ENCODE results near the gene SCMH1. TPM values are rescaled to one million over a fixed set of nuclear protein-coding genes. Genes with fewer than 3 reads are reported as not detected.
A peak's percentile ranks its signal among the peaks of the same experiment; 100 is the strongest.
"Not testable (repeated sequence)": the region's sequence is repeated elsewhere in the genome, so short reads cannot be mapped to it uniquely, and the experiment has no call there.

SCMH1 gene
- total and polyA plus RNA-seq, 3 experiments from 2014 or later: 8.4 to 23.7 (median 23.3) TPM

- no peaks in the 10 kb centered on the region for H3K4me1 Mint-ChIP-seq
- POLR2A ChIA-PET: no interaction called here
- Histone ChIP-seq H3K36me3 (ENCODE audit: insufficient read depth, low read length) (no peaks in the 10 kb centered on the region), H3K27me3 (ENCODE audit: insufficient read depth, low read length, poor library complexity, severe bottlenecking) (no peaks in the 10 kb centered on the region), H3K4me1 (ENCODE audit: insufficient read depth, low read length) (no peaks in the 10 kb centered on the region), H3K4me3 (ENCODE audit: low read length) (no peak overlapping the region), H3K27ac (ENCODE audit: low read depth, low read length) (no peak overlapping the region), H3K9me3 (ENCODE audit: low read length) (no peaks in the 10 kb centered on the region)
- peaks cover 0 to 8% (median 0%) of the 10 kb centered on the region in 5 donors for H3K9me3 Mint-ChIP-seq
- no peak overlapping the region for H3K27ac Mint-ChIP-seq
- no peak for DNase-seq
- peaks cover 40 to 62% (median 41%) of the 10 kb centered on the region in 3 donors for H3K36me3 Mint-ChIP-seq
- CTCF ChIA-PET: no interaction called here
- no peaks in the 10 kb centered on the region for H3K27me3 Mint-ChIP-seq
- no peak overlapping the region for H3K4me3 Mint-ChIP-seq
Observed at GRCh38 chr1:41138549-41138948, 103.6 kb downstream of the SCMH1 start.

- no peaks in the 10 kb centered on the region for H3K27me3 ChIP-seq (ENCODE audit: insufficient read depth, low read length, poor library complexity, severe bottlenecking)
- H3K27ac ChIP-seq (ENCODE audit: low read depth, low read length): no peak overlapping the region
- ChIA-PET CTCF (interaction anchor here (0.6 kb wide), 1 partner anchor 1341 kb away, joined by 3 read pairs; no protein-coding TSS in a partner anchor), POLR2A (no interaction called here)
- no peaks in the 10 kb centered on the region for H3K36me3 ChIP-seq (ENCODE audit: insufficient read depth, low read length)
- DNase-seq: no peak
- H3K4me3 ChIP-seq (ENCODE audit: low read length): no peak overlapping the region
- Mint-ChIP-seq H3K27ac (no peak overlapping the region), H3K4me1 (no peaks in the 10 kb centered on the region), H3K27me3 (no peaks in the 10 kb centered on the region), H3K36me3 (peaks cover 30 to 51% (median 35%) of the 10 kb centered on the region in 3 donors), H3K4me3 (no peak overlapping the region), H3K9me3 (peaks cover 0 to 3% (median 0%) of the 10 kb centered on the region in 5 donors)
- no peaks in the 10 kb centered on the region for H3K4me1 ChIP-seq (ENCODE audit: insufficient read depth, low read length)
- H3K9me3 ChIP-seq (ENCODE audit: low read length): no peaks in the 10 kb centered on the region
Observed at GRCh38 chr1:41135196-41135947, 106.7 kb downstream of the SCMH1 start.

DNA sequence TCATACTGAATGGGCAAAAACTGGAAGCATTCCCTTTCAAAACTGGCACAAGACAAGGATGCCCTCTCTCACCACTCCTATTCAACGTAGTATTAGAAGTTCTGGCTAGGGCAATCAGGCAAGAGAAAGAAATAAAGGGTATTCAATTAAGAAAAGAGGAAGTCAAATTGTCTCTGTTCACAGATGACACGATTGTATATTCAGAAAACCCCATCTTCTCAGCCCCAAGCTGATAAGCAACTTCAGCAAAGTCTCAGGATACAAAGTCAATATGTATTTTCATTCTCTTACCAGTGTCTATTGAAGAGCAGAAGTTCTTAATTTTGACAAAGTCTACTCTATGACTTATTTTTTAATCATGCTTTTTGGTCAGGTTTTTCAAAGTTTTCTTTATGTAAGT, 107.8 kb downstream of the SCMH1 start:
- H3K9me3 ChIP-seq (ENCODE audit: low read length); H3K4me3 Mint-ChIP-seq; CTCF ChIA-PET; DNase-seq; H3K27ac ChIP-seq (ENCODE audit: low read depth, low read length); H3K27me3 ChIP-seq (ENCODE audit: insufficient read depth, low read length, poor library complexity, severe bottlenecking); H3K4me1 Mint-ChIP-seq; H3K27me3 Mint-ChIP-seq; H3K9me3 Mint-ChIP-seq; H3K36me3 ChIP-seq (ENCODE audit: insufficient read depth, low read length); POLR2A ChIA-PET; H3K4me3 ChIP-seq (ENCODE audit: low read length); H3K27ac Mint-ChIP-seq; H3K4me1 ChIP-seq (ENCODE audit: insufficient read depth, low read length): not testable (repeated sequence)
- H3K36me3 Mint-ChIP-seq: peaks cover 28 to 44% (median 31%) of the 10 kb centered on the region in 3 donors

DNA sequence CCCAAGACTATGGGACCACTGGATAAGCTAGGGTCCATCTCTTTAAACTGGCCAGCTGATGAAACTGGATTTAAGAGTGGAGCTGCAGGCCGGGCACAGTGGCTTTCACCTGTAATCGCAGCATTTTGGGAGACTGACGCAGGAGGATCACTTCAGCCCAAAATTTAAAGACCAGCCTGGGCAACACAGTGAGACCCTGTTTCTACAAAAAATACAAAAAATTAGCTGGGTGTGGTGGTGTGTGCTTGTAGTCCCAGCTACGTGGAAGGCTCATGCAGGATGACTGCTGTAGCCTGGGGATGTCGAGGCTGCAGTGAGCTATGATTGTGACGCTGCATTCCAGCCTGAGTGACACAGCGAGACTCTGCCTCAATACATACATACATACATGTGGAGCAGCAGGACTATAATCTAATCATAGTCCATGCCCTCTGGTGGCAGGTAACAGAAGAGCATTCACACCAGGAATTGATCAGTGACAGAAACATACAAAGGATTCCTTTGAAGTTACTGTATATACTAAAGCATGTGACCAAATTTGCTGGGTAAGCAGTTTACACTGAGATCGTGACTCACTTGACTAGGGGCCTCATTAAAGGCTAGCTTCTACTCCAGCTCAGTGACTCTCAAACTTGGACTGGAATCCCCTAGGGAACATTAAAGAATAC, 119.1 kb downstream of the SCMH1 start:
- POLR2A ChIA-PET: no interaction called here
- Mint-ChIP-seq H3K4me3 (no peak overlapping the region), H3K27me3 (no peaks in the 10 kb centered on the region), H3K4me1 (no peaks in the 10 kb centered on the region), H3K9me3 (no peaks in the 10 kb centered on the region), H3K36me3 (peaks cover under 1 to 20% (median 10%) of the 10 kb centered on the region in 3 donors), H3K27ac (peak overlapping the region in 1 of 8 donors; percentile 4)
- DNase-seq: no peak
- H3K9me3 ChIP-seq (ENCODE audit: low read length): no peaks in the 10 kb centered on the region
- H3K4me3 ChIP-seq (ENCODE audit: low read length): no peak overlapping the region
- H3K27ac ChIP-seq (ENCODE audit: low read depth, low read length): no peak overlapping the region
- CTCF ChIA-PET: no interaction called here
- H3K4me1 ChIP-seq (ENCODE audit: insufficient read depth, low read length): no peaks in the 10 kb centered on the region
- no peaks in the 10 kb centered on the region for H3K36me3 ChIP-seq (ENCODE audit: insufficient read depth, low read length)
- H3K27me3 ChIP-seq (ENCODE audit: insufficient read depth, low read length, poor library complexity, severe bottlenecking): no peaks in the 10 kb centered on the region

DNA sequence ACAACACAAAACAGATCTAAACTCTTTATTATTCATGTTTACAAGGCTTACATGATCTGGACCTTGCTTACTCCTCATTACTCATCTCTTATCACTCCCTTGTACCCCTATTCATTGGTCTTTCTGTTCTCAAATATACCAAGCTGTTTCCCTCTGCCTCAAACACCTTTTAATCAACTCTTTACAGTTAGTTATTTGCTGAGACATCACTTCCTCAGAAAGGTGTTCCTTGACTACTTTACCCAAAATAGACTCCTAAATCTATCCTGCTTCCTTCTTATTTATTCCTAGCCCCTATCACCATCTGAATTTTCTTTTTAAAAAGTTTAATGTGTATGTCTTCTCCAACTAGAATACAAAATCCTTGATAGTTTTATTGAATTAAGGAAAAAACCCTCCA, 120.0 kb downstream of the SCMH1 start:
- Mint-ChIP-seq H3K36me3 (peaks cover 5 to 26% (median 14%) of the 10 kb centered on the region in 3 donors), H3K4me1 (no peaks in the 10 kb centered on the region), H3K4me3 (no peak overlapping the region), H3K27ac (no peak overlapping the region), H3K27me3 (no peaks in the 10 kb centered on the region), H3K9me3 (no peaks in the 10 kb centered on the region)
- Histone ChIP-seq H3K27me3 (ENCODE audit: insufficient read depth, low read length, poor library complexity, severe bottlenecking) (no peaks in the 10 kb centered on the region), H3K4me3 (ENCODE audit: low read length) (no peak overlapping the region), H3K4me1 (ENCODE audit: insufficient read depth, low read length) (no peaks in the 10 kb centered on the region), H3K27ac (ENCODE audit: low read depth, low read length) (no peak overlapping the region), H3K36me3 (ENCODE audit: insufficient read depth, low read length) (no peaks in the 10 kb centered on the region), H3K9me3 (ENCODE audit: low read length) (no peaks in the 10 kb centered on the region)
- ChIA-PET CTCF (no interaction called here), POLR2A (no interaction called here)
- no peak for DNase-seq

DNA sequence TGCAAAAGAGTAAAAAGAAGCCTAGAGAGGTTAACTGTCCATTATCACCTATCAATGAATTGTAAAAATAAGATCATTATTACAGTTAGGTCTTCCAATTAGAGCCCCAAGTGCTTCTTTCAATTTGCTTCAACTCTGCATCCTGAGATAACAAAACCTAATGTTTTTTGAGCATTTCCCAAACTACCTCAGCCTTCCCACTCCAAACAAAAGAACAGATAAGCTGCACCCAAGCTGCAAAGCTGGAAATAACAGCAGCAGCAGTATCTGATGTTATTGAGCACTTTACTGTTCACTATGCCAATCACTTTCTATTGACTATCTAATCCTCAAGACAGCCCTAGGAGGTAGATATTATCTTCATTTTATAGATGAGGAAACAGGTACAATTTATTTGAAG, 123.5 kb downstream of the SCMH1 start:
- Histone ChIP-seq H3K4me3 (ENCODE audit: low read length) (no peak overlapping the region), H3K9me3 (ENCODE audit: low read length) (no peaks in the 10 kb centered on the region), H3K36me3 (ENCODE audit: insufficient read depth, low read length) (no peaks in the 10 kb centered on the region), H3K27ac (ENCODE audit: low read depth, low read length) (no peak overlapping the region), H3K4me1 (ENCODE audit: insufficient read depth, low read length) (no peaks in the 10 kb centered on the region), H3K27me3 (ENCODE audit: insufficient read depth, low read length, poor library complexity, severe bottlenecking) (no peaks in the 10 kb centered on the region)
- Mint-ChIP-seq H3K4me3 (no peak overlapping the region), H3K36me3 (peaks cover 14 to 36% (median 20%) of the 10 kb centered on the region in 3 donors), H3K9me3 (no peaks in the 10 kb centered on the region), H3K4me1 (no peaks in the 10 kb centered on the region), H3K27ac (peak overlapping the region in 1 of 8 donors; percentile 22), H3K27me3 (no peaks in the 10 kb centered on the region)
- no peak for DNase-seq
- ChIA-PET POLR2A (no interaction called here), CTCF (no interaction called here)

- H3K4me1 ChIP-seq (ENCODE audit: insufficient read depth, low read length); H3K36me3 ChIP-seq (ENCODE audit: insufficient read depth, low read length); H3K27me3 ChIP-seq (ENCODE audit: insufficient read depth, low read length, poor library complexity, severe bottlenecking); H3K27ac ChIP-seq (ENCODE audit: low read depth, low read length); H3K4me1 Mint-ChIP-seq; DNase-seq; H3K4me3 ChIP-seq (ENCODE audit: low read length); CTCF ChIA-PET; H3K9me3 Mint-ChIP-seq; H3K9me3 ChIP-seq (ENCODE audit: low read length); H3K27ac Mint-ChIP-seq; H3K27me3 Mint-ChIP-seq; H3K4me3 Mint-ChIP-seq; POLR2A ChIA-PET: not testable (repeated sequence)
- H3K36me3 Mint-ChIP-seq: peaks cover 14 to 43% (median 21%) of the 10 kb centered on the region in 3 donors
Observed at GRCh38 chr1:41117241-41117640, 124.9 kb downstream of the SCMH1 start.

GRCh38 chr1:41110736-41111135, 131.4 kb downstream of the SCMH1 start:
- CTCF ChIA-PET: no interaction called here
- no peaks in the 10 kb centered on the region for H3K27me3 Mint-ChIP-seq
- H3K4me1 ChIP-seq (ENCODE audit: insufficient read depth, low read length): no peaks in the 10 kb centered on the region

More at GRCh38 chr1:41110736-41111135, 131.4 kb downstream of the SCMH1 start:
- POLR2A ChIA-PET: no interaction called here
- Mint-ChIP-seq H3K36me3 (peaks cover 18 to 47% (median 21%) of the 10 kb centered on the region in 3 donors), H3K4me1 (no peaks in the 10 kb centered on the region), H3K4me3 (no peak overlapping the region), H3K9me3 (no peaks in the 10 kb centered on the region), H3K27ac (no peak overlapping the region)
- no peaks in the 10 kb centered on the region for H3K36me3 ChIP-seq (ENCODE audit: insufficient read depth, low read length)
- no peaks in the 10 kb centered on the region for H3K9me3 ChIP-seq (ENCODE audit: low read length)
- H3K27me3 ChIP-seq (ENCODE audit: insufficient read depth, low read length, poor library complexity, severe bottlenecking): no peaks in the 10 kb centered on the region
- no peak overlapping the region for H3K4me3 ChIP-seq (ENCODE audit: low read length)
- H3K27ac ChIP-seq (ENCODE audit: low read depth, low read length): no peak overlapping the region
- no peak for DNase-seq
